IMR-90 (cell line): ENCODE measurements around the gene EIF1AX. TPM values are rescaled to one million over a fixed set of nuclear protein-coding genes. Genes with fewer than 3 reads are reported as not detected.

Source experiments
- ATAC-seq: fragments of 200-7000 bp; cut with Tn5 transposase; 2 replicates; pipeline ENCODE4 v1.9.1; 2020; ENCODE audit warnings: low read depth, mild to moderate bottlenecking, moderate library complexity
- BruUV-seq: library from RNA; stranded (reverse); fragments of 400-500 nt; replicated peaks from 2 replicates; lab custom pipeline; 2021; lab: Mats Ljungman, UMichigan
- CTCF ChIA-PET: fragments of 300-600 bp; formaldehyde crosslinking; extraction: SDS; loops from one replicate; lab custom pipeline; 2021; ENCODE audit warnings: antibody characterized with exemption; lab: Yijun Ruan, JAX
- POLR2A ChIA-PET: fragments of 300-600 bp; sonication (Branson Sonifier 250); formaldehyde crosslinking; loops from one replicate; lab custom pipeline; 2022; ENCODE audit warnings: antibody characterized with exemption; ENCODE audit not compliant: unreplicated experiment; lab: Charles Lee
- DNase-seq: peaks from one replicate; pipeline ENCODE4 v3.0.0; 2013
- H2AFZ ChIP-seq: replicated peaks from 2 replicates; pipeline ENCODE3; 2013; ENCODE audit warnings: low read length, mild to moderate bottlenecking; ENCODE audit not compliant: poor library complexity
- H2AK5ac ChIP-seq: 2 replicates; pipeline ENCODE4 v1.6.1; 2013; ENCODE audit warnings: low read depth, low read length, inconsistent platforms
- H2AK9ac ChIP-seq: replicated peaks from 2 replicates; pipeline ENCODE3; 2013; ENCODE audit warnings: mild to moderate bottlenecking, low read depth, low read length, moderate library complexity; ENCODE audit not compliant: poor library complexity
- H2BK120ac ChIP-seq: 2 replicates; pipeline ENCODE4 v1.6.1; 2013; ENCODE audit warnings: low read depth, low read length, inconsistent platforms
- H2BK15ac ChIP-seq: 3 replicates; pipeline ENCODE4 v1.6.1; 2013; ENCODE audit warnings: low read depth, low read length, inconsistent platforms
- H2BK20ac ChIP-seq: 2 replicates; pipeline ENCODE4 v1.6.1; 2013; ENCODE audit warnings: low read depth, mild to moderate bottlenecking, inconsistent platforms, low read length, moderate library complexity
- H2BK5ac ChIP-seq: 2 replicates; pipeline ENCODE4 v1.6.1; 2013; ENCODE audit warnings: mild to moderate bottlenecking, low read depth, low read length, inconsistent platforms; ENCODE audit not compliant: poor library complexity, severe bottlenecking
- H3K14ac ChIP-seq: replicated peaks from 2 replicates; pipeline ENCODE4 v1.6.1; 2013; ENCODE audit warnings: low read depth, low read length, inconsistent platforms
- H3K18ac ChIP-seq: 2 replicates; pipeline ENCODE4 v1.6.1; 2013; ENCODE audit warnings: low read depth, low read length, control low read depth
- H3K23ac ChIP-seq: 2 replicates; pipeline ENCODE4 v1.6.1; 2013; ENCODE audit warnings: low read depth, low read length, inconsistent platforms
- H3K27ac ChIP-seq: 2 replicates; pipeline ENCODE4 v1.5.1; 2013; ENCODE audit warnings: mild to moderate bottlenecking, control low read depth, low read length; ENCODE audit not compliant: insufficient read depth
- H3K27me3 ChIP-seq: 2 replicates; pipeline ENCODE4 v1.6.1; 2013; ENCODE audit warnings: low read length; ENCODE audit not compliant: control insufficient read depth, insufficient read depth
- H3K36me3 ChIP-seq: 2 replicates; pipeline ENCODE4 v1.6.1; 2013; ENCODE audit warnings: low read length, mixed read lengths; ENCODE audit not compliant: control insufficient read depth, insufficient read depth
- H3K4ac ChIP-seq: 2 replicates; pipeline ENCODE4 v1.6.1; 2013; ENCODE audit warnings: low read depth, low read length, inconsistent platforms
- H3K4me1 ChIP-seq: 2 replicates; pipeline ENCODE4 v1.6.1; 2013; ENCODE audit warnings: low read length, mixed read lengths; ENCODE audit not compliant: control insufficient read depth, insufficient read depth
- H3K4me2 ChIP-seq: 2 replicates; pipeline ENCODE4 v1.6.1; 2013; ENCODE audit warnings: low read depth, mild to moderate bottlenecking, control low read depth, low read length, moderate library complexity
- H3K4me3 ChIP-seq: 2 replicates; pipeline ENCODE4 v1.5.1; 2013; ENCODE audit warnings: low read depth, mild to moderate bottlenecking, control low read depth, low read length, moderate library complexity; ENCODE audit not compliant: insufficient read depth
- H3K56ac ChIP-seq: 2 replicates; pipeline ENCODE4 v1.6.1; 2013; ENCODE audit warnings: low read length, inconsistent platforms; ENCODE audit not compliant: insufficient read depth; ENCODE audit errors: extremely low read depth
- H3K79me1 ChIP-seq, 2 experiments: 2 replicates each; pipeline ENCODE4 v1.6.1; 2013; ENCODE audit warnings: low read length in 2 of 2, inconsistent platforms in 1 of 2, low read depth in 1 of 2
- H3K9ac ChIP-seq: 2 replicates; pipeline ENCODE4 v1.6.1; 2013; ENCODE audit warnings: low read depth, low read length, control low read depth
- H3K9me1 ChIP-seq: 2 replicates; pipeline ENCODE4 v1.6.1; 2013; ENCODE audit warnings: low read length, inconsistent platforms; ENCODE audit not compliant: insufficient read depth
- H3K9me3 ChIP-seq: 2 replicates; pipeline ENCODE4 v1.6.1; 2013; ENCODE audit warnings: low read length; ENCODE audit not compliant: control insufficient read depth, insufficient read depth
- H4K20me1 ChIP-seq: 2 replicates; pipeline ENCODE4 v1.6.1; 2013; ENCODE audit warnings: low read length, inconsistent platforms; ENCODE audit not compliant: insufficient read depth
- H4K5ac ChIP-seq: 2 replicates; pipeline ENCODE4 v1.6.1; 2013; ENCODE audit warnings: mild to moderate bottlenecking, low read depth, low read length, control low read depth
- H4K8ac ChIP-seq, 2 experiments: 2 replicates each; pipeline ENCODE4 v1.6.1; 2013; ENCODE audit warnings: low read depth in 2 of 2, low read length in 2 of 2, control low read depth in 1 of 2, inconsistent platforms in 1 of 2
- H4K91ac ChIP-seq: 2 replicates; pipeline ENCODE4 v1.6.1; 2013; ENCODE audit warnings: low read depth, low read length, inconsistent platforms; ENCODE audit not compliant: insufficient read depth
- BHLHE40 ChIP-seq: fragments of 150-350 bp; IDR thresholded peaks from 2 replicates; pipeline ENCODE4 v1.6.1; 2016; ENCODE audit warnings: mild to moderate bottlenecking, low read depth, low read length
- CEBPB ChIP-seq: IDR thresholded peaks from 2 replicates; pipeline ENCODE4 v1.6.1; 2012; ENCODE audit warnings: low read depth, low read length, improper control_type of control experiment
- CHD1 ChIP-seq: IDR thresholded peaks from 2 replicates; pipeline ENCODE4 v1.6.1; 2012; ENCODE audit warnings: low read depth, low read length, improper control_type of control experiment
- FOS ChIP-seq: fragments of 150-350 bp; IDR thresholded peaks from 2 replicates; pipeline ENCODE4 v1.6.1; 2016; ENCODE audit warnings: low read depth, low read length
- MAFK ChIP-seq: IDR thresholded peaks from 2 replicates; pipeline ENCODE4 v1.6.1; 2012; ENCODE audit warnings: low read depth, low read length, improper control_type of control experiment
- MAZ ChIP-seq: IDR thresholded peaks from 2 replicates; pipeline ENCODE4 v1.6.1; 2012; ENCODE audit warnings: low read depth, mild to moderate bottlenecking, low read length, improper control_type of control experiment, moderate library complexity, borderline replicate concordance
- POLR2A ChIP-seq: IDR thresholded peaks from 2 replicates; pipeline ENCODE4 v1.6.1; 2012; ENCODE audit warnings: mild to moderate bottlenecking, low read depth, low read length
- RCOR1 ChIP-seq: IDR thresholded peaks from 2 replicates; pipeline ENCODE4 v1.6.1; 2012; ENCODE audit warnings: mild to moderate bottlenecking, low read length, improper control_type of control experiment; ENCODE audit not compliant: insufficient replicate concordance
- RFX5 ChIP-seq: IDR thresholded peaks from 2 replicates; pipeline ENCODE4 v1.8.0; 2012; ENCODE audit warnings: low read depth, mild to moderate bottlenecking, low read length, moderate library complexity
- USF2 ChIP-seq: fragments of 150-350 bp; IDR thresholded peaks from 2 replicates; pipeline ENCODE4 v1.6.1; 2017; ENCODE audit warnings: mild to moderate bottlenecking, antibody characterized with exemption, low read length, low read depth
- dilution Hi-C: fragments of 300-500 bp; cut with HindIII; formaldehyde crosslinking; loops from one replicate; pipeline ENCODE4 v1.14.3; 2018; ENCODE audit warnings: low sequenced_read_pairs; ENCODE audit not compliant: unreplicated experiment
- in situ Hi-C: fragments of 300-500 bp; cut with MboI; formaldehyde crosslinking; loops from 3 replicates; pipeline ENCODE4 v1.14.3; 2019; ENCODE audit warnings: low sequenced_read_pairs, inconsistent platforms, mixed read lengths
- intact Hi-C: fragments of 100-400 bp; cut with micrococcal nuclease; formaldehyde crosslinking; loops from 2 replicates; pipeline ENCODE4 v1.10.0; 2022
- polyA plus RNA-seq, 3 experiments: library from polyadenylated mRNA; depleted of rRNA; stranded (reverse); fragments of >200 nt; gene quantifications; 2 replicates each; pipeline ENCODE4 v1.2.3, GENCODE V29; 2012; ENCODE audit warnings: low replicate concordance in 1 of 3
- total RNA-seq: library from RNA; depleted of rRNA; stranded (reverse); fragments of >200 nt; gene quantifications from 2 replicates; pipeline ENCODE4 v1.2.3, GENCODE V29; 2012
- TF ChIP-seq, protein P1 (sequence below): fragments of 150-350 bp; IDR thresholded peaks from 2 replicates; pipeline ENCODE4 v1.6.1; 2016; ENCODE audit warnings: low read depth, mild to moderate bottlenecking, low read length, moderate library complexity, borderline replicate concordance

EIF1AX gene
- total and polyA plus RNA-seq, 2 of the 4 experiments (the other 2 are of a cell fraction): 12.2 to 44.5 TPM

- Histone ChIP-seq H3K4me1 (no peaks in the 10 kb centered on the region), H3K23ac (no peak overlapping the region), H3K4me2 (no peak overlapping the region), H4K91ac (no peak overlapping the region), H2BK120ac (no peak overlapping the region), H3K14ac (no peak overlapping the region), H2AK5ac (no peak overlapping the region), H3K56ac (no peak overlapping the region), H2AFZ (no peak overlapping the region), H2BK20ac (no peak overlapping the region), H3K36me3 (peaks cover 6% of the 10 kb centered on the region), H3K18ac (no peak overlapping the region), H3K27ac (no peak overlapping the region), H2BK5ac (no peak overlapping the region), H2BK15ac (no peak overlapping the region), H3K9ac (no peak overlapping the region), H4K5ac (no peak overlapping the region), H4K8ac (no peak overlapping the region), H2AK9ac (no peak overlapping the region), H3K79me1 (peaks cover 0 to 4% of the 10 kb centered on the region in 2 experiments; a peak in 1 of 4 replicates), H3K4ac (no peak overlapping the region), H4K20me1 (no peaks in the 10 kb centered on the region), H3K4me3 (no peak overlapping the region), H3K9me3 (no peaks in the 10 kb centered on the region), H3K27me3 (no peaks in the 10 kb centered on the region), H3K9me1 (no peaks in the 10 kb centered on the region; the same call in 1 of the 2 replicates)
- intact Hi-C loops: loop anchor here (10.0 kb wide), 2 partner anchors 580 to 750 kb away; no protein-coding TSS in a partner anchor
- TF ChIP-seq POLR2A (no peak), RCOR1 (no peak), USF2 (no peak), RFX5 (no peak), BHLHE40 (no peak), CHD1 (no peak), MAZ (no peak), CEBPB (no peak), MAFK (no peak), FOS (no peak)
- TF ChIP-seq, protein P1, sequence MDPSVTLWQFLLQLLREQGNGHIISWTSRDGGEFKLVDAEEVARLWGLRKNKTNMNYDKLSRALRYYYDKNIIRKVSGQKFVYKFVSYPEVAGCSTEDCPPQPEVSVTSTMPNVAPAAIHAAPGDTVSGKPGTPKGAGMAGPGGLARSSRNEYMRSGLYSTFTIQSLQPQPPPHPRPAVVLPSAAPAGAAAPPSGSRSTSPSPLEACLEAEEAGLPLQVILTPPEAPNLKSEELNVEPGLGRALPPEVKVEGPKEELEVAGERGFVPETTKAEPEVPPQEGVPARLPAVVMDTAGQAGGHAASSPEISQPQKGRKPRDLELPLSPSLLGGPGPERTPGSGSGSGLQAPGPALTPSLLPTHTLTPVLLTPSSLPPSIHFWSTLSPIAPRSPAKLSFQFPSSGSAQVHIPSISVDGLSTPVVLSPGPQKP: no peak
- BruUV-seq: no TSS peak
- in situ Hi-C loops: loop anchor here (25.0 kb wide), 2 partner anchors 538 to 1738 kb away; no protein-coding TSS in a partner anchor
- DNase-seq (no peak), ATAC-seq (no peak)
- dilution Hi-C loops: no loop called here
- CTCF ChIA-PET: no interaction called here
- POLR2A ChIA-PET: no interaction called here
These were observed 16.7 kb downstream of the EIF1AX start for GRCh38 chrX:20124964-20125363.
